Measurements from ENCODE around the gene CLDN14.

DNA sequence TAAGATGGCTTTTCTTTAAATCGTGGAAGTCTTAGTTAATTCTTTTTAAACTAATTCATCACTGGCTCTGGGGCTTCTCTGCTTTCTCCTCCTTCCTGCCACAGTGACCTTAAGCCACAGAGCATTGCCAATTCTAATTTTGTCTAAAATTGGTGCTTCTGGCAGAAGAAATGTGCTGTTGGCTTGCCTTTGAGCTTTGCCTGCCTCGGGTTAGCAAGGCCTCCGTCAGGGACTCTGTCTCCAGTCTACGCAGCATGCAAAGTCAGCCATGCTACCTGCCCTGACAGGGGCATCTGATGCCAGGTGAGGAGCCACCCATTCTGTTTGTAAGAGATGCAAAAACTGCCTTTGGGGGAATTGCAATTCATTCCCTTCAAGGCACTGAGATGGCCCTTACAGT is 25.2 kb downstream of the CLDN14 start:
- TF ChIP-seq, protein P1, sequence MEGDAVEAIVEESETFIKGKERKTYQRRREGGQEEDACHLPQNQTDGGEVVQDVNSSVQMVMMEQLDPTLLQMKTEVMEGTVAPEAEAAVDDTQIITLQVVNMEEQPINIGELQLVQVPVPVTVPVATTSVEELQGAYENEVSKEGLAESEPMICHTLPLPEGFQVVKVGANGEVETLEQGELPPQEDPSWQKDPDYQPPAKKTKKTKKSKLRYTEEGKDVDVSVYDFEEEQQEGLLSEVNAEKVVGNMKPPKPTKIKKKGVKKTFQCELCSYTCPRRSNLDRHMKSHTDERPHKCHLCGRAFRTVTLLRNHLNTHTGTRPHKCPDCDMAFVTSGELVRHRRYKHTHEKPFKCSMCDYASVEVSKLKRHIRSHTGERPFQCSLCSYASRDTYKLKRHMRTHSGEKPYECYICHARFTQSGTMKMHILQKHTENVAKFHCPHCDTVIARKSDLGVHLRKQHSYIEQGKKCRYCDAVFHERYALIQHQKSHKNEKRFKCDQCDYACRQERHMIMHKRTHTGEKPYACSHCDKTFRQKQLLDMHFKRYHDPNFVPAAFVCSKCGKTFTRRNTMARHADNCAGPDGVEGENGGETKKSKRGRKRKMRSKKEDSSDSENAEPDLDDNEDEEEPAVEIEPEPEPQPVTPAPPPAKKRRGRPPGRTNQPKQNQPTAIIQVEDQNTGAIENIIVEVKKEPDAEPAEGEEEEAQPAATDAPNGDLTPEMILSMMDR (IDR thresholded peaks at IDR 0.05 in 4 of 5, conservative IDR thresholded peaks at IDR 0.05 in 1 of 5) = no peak
- TF ChIP-seq POLR2A (IDR thresholded peaks at IDR 0.05) = no peak

Measured in gastrocnemius medialis (tissue), 4 donors.